ENCODE data around the gene TNIP2.

- TF ChIP-seq SIN3A (IDR thresholded peaks at IDR 0.05; ENCODE audit: low read depth) (no peak), POLR2AphosphoS5 (IDR thresholded peaks at IDR 0.05; ENCODE audit: low read depth, low read length) (no peak), REST (IDR thresholded peaks at IDR 0.05; ENCODE audit: low read depth) (no peak), MAX (IDR thresholded peaks at IDR 0.05) (no peak), EZH2 (IDR thresholded peaks at IDR 0.05) (no peak)
- TF ChIP-seq, protein P1, sequence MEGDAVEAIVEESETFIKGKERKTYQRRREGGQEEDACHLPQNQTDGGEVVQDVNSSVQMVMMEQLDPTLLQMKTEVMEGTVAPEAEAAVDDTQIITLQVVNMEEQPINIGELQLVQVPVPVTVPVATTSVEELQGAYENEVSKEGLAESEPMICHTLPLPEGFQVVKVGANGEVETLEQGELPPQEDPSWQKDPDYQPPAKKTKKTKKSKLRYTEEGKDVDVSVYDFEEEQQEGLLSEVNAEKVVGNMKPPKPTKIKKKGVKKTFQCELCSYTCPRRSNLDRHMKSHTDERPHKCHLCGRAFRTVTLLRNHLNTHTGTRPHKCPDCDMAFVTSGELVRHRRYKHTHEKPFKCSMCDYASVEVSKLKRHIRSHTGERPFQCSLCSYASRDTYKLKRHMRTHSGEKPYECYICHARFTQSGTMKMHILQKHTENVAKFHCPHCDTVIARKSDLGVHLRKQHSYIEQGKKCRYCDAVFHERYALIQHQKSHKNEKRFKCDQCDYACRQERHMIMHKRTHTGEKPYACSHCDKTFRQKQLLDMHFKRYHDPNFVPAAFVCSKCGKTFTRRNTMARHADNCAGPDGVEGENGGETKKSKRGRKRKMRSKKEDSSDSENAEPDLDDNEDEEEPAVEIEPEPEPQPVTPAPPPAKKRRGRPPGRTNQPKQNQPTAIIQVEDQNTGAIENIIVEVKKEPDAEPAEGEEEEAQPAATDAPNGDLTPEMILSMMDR (IDR thresholded peaks at IDR 0.05 in 2 of 3, conservative IDR thresholded peaks at IDR 0.05 in 1 of 3; ENCODE audit: borderline replicate concordance in 1 of 3, insufficient read depth in 1 of 3, low read depth in 2 of 3, low read length in 2 of 3), result no peak
- TF ChIP-seq, protein P2, sequence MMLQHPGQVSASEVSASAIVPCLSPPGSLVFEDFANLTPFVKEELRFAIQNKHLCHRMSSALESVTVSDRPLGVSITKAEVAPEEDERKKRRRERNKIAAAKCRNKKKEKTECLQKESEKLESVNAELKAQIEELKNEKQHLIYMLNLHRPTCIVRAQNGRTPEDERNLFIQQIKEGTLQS (IDR thresholded peaks at IDR 0.05), result no peak
These were observed 34.7 kb upstream of the TNIP2 start for GRCh38 chr4:2790583-2791517.

Measured in HCT116 (cell line).